GM18870 (cell line): ENCODE measurements around the gene LRR1.
A peak's percentile ranks its signal among the peaks of the same experiment; 100 is the strongest.
"Not testable (repeated sequence)": the region's sequence is repeated elsewhere in the genome, so short reads cannot be mapped to it uniquely, and the experiment has no call there.

Experiments
- ATAC-seq: cut with Tn5 transposase; IDR thresholded peaks from one replicate; pipeline ENCODE4 v1.9.1; 2021; ENCODE audit warnings: moderate library complexity; ENCODE audit not compliant: unreplicated experiment

Gene LRR1

DNA sequence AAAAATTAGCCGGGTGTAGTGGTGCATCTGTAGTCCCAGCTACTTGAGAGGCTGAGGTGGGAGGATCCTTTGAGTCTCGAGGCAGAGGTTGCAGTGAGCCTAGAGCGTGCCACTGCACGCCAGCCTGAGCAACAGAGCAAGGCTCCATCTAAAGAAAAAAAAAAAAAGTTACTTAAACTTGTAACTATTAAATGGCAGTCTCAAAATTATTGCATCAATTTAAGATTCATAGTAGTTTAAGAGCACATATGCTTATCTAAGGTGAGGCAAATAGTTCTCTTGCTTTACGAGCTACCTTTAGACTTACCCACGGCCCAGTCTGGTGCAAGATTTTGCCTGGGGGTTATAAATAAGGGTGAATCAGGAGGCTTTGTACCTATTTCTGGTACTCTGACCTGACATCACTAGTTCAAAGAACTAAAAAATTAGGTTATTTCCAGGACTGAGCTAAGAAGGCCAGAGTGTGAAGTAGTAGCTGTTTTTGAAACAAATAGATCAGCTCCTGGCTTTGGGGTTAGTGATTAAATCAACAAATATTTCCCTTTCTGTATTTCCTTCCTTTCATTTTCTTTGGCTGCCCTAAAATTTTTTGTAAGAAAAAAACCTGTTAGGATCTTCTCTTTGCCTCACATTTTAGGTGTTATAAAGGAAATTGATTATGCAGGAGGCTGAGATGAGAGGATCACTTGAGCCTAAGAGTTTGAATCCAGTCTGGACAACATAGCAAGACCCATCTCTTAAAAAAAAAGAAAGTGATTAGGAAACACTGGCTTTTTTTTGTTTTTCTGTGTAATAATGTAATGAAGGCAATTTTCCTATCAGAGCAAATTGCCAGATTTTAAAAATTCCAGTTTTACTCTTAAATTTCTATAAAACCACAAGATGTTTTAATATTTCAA lies 25.4 kb downstream of the LRR1 start:
- no peak for ATAC-seq

DNA sequence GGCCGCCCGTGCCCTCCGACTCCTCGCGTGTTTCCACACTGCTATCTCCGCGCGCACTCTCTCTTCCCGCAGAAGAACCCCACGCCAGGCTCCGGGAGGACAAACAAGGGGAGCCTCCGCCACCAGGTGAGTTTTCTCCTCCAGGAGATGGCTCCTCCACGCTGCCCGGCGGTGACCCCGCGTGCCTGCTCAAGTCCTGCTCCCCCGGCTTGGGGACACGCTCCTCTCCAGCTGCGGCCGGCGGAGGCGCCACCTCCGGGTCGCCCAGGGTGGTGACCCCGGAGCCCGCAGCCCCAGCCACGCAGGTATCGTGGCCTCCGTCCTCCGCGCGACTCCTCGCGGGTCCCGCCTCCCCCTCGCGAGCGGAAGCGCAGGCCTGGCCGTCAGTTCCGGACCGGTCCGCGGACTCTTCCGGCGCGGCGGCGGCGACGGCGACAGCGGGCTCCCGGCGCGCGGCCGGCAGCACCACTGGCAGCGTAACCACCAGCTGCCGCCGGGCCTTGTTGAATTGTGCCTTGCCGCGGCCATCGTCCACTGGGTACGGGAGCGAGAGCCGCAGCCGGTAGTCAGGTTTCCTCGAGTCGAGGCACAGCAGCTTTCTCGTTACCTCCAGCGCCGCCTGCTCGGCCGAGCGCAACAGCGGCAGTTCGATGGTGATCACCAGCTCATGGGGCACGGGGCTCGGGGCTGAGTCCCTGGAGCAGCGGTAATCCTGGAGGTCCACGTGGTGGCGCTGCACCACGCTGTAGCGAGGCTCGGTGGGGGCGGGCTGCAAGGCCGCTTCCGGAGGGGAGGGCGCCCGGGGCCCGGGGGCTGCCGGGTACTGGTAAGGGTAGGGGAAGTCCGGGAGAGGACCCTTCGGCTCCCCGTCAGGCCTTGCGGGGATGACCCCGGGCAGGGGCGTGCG lies 35.2 kb downstream of the LRR1 start:
- peak; percentile 71 for ATAC-seq

DNA sequence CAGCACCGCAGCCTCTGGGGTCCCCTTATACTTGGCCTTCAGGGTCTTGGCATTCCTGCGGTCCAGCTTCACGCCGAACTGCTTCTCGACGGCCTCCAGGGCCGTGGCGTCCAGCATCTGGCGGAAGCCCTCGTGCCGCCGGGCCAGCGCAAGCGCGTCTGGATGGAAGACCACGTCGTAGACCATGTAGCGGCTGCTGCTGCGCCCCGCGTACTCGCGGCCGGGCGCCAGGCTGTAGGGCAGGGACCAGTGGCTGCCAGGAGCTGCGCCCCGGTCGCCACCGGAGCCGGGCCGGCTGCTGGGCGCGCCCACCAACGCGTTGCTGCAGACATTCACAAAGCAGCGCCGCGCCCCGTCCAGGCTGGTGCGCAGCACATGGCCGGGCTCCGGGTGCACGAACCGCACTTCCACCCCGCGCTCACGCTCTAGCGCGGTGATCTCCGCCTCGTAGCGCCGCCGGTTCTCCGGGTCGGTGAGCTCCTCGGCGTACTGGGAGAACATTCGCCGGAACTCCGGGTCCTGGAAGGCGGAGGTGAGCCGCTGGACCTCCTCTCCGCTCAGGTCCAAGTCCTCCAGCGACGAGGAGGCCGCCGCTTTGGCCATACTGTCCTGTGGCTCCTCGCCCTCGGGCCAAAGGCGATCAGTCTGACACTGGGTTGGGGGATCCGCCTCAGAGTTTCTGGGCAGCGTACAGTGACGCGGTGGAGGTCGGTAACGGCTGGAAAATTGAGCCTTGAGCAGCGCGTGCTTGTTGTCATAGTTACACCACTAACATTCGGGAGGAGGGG lies 36.0 kb downstream of the LRR1 start, which contains the start of gene DNAAF2:
DNAAF2 (minus strand) TSS at position 698 of the 788 bp plus-strand sequence; CDS start at position 603, 95 bp downstream.
- ATAC-seq = peak; percentile 27

DNA sequence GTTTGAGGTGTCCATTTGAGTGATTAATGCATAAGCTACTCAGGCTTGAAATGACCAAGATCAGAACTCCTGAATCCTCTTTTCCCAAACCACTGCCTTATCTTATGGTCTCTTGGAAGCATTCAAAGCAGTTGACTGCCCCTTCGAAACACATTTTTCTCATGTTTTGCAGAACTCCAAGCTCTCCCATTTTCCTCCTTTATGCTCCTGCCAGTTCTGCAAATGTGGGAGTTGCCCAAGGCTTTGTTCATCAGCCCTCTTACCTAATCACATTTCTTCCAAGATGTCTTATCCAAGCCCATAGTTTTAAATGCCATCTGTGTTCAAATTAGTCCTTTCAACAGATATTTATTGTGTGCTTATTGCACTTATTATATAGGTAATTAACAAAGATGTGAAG lies 38.1 kb downstream of the LRR1 start:
- ATAC-seq = no peak

DNA sequence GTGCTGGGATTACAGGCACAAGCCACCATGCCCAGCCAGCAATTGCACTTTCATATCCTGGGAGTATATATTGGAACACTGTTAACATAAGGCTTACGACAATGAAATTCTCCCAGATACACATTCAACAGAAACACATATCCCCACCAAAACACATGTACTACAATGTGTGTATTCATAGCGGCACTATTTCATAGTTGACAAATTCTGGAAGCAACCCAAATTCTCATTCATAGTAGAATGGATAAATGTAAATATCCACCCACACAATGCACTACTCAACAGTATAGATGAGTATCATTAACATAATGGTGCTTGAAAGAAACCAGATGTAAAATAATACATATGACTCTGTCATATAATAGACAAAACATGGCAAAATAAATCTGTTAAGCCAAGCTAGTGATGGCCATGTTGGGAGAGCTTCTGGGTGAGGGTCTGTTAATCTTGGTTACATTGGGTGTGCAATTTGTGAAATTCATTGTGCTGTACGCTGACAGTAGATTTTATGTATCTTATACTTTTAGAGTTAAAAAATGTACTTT lies 38.9 kb downstream of the LRR1 start:
- no peak for ATAC-seq

DNA sequence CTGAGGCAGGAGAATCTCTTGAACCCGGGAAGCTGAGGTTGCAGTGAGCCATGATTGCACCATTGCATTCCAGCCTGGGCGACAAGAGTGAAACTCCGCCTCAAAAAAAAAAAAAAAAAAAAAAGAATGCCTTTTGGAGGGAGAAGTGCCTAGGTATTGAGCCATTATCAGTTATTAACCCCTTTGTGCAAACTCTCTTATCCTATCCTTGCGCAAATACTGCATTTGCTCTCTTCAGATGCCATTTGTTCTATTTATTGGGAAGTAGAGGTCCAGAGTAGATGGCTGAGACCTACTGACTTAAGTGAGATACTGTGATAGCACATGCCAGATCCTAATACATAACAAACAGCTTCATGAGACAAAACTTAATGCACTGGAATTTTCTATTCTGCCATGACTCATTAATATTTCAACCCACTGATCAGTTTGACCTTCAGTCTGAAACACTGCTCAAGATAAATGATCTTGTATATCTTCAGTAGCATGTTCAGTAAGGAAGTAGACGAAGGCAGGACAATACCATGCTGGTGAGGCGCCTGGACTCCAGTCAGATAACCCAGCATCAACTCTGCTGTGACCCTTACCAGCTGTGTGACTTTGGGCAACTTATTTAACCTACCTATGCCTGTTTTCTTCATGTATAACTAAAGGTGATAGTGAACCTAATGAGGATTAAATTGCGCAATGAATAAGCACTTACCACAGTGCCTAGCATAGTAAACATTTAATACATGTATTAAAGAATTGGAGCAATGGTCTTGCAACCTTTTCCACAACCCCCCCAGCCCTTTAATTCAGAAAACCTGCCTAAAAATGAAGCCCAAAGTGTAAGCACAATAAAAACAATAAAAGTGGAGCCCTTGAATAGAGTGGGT lies 42.0 kb downstream of the LRR1 start:
- ATAC-seq = no peak

DNA sequence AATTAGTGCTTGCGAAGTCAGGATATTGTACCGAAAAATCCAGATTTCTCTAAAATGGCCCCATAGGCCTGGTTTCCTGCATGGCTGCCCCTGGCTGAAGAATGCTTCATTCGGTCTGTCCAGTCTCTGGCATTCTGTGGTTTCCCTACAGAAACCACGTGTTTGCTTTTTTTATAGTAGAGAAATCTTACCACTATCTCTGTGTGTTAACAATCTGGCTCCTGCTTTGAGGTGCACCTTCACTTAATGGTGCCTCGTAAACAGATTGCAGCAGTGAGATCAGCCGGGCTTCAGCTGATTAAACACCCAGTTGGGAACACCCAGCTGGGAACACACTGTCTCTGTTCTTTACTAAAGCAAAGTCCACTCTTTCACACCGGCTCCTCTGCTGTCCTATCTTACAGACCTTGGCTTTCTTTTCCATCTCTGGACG lies 43.0 kb downstream of the LRR1 start:
- no peak for ATAC-seq

DNA sequence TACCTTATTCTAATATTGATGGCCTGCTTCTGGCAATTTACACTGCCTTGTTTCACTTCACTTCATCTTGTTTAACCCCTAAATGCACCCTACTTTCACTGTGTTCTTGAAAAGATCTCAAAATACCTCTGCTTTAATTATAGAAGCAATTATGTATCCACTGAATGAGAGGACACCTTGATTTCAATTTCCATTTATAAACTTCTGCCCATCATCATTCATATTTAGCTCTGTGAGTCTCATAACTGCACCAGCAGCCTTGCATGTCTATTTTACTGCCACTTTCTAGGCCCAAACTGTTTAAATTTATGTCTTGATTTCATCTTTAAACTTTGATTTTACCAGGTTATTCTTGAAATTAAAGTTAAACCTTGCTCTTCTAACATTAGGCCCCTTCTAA lies 43.4 kb downstream of the LRR1 start:
- no peak for ATAC-seq

DNA sequence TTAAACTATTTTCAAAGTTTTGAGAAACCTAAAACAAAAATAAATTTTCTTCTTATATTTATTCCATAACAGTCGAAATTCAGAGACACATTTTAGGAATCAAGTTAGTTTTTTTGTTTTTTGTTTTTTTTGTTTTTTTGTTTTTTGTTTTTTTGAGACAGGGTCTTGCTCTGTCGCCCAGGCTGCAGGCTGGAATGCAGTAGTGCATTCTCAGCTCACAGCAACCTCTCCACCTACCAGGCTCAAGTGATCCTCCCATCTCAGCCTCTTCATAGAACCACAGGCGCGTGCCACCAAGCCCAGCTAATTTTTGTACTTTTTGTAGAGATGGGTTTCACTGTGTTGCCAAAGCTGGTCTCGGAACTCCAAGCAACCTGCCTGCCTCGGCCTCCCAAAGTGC lies 54.8 kb downstream of the LRR1 start:
- ATAC-seq = no peak

DNA sequence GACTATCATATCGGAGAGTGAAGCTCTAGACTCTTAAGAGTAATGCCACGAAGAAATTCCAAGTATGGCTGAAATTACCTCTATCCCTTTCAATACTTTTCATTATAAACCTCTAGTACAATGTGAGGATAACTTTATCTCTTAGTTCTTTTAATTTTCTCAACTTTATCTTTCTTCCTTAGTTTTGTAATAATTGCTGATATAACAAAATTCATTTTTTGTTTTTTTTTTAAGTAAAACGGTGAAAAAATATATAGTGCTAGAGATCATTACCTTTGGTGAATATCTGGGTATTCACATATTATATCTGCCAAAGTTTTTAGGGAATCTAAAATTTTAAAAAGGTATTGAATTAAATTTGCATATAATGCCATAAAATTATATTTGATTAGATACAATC lies 55.8 kb downstream of the LRR1 start:
- ATAC-seq = no peak

DNA sequence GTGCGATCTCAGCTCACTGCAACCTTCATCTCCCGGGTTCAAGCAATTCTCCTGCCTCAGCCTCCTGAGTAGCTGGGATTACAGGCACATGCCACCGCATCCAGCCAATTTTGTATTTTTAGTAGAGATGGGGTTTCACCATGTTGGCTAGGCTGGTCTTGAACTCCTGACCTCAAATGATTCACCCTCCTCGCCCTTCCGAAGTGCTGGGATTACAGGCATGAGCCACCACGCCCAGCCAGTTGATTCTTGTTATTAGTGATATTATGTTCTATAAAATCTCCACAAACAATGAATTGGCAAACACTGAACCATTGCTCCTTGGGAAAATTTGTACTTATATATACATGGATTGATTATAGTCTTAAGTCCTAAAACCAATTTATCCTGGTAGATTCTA lies 58.8 kb downstream of the LRR1 start:
- ATAC-seq = not testable (repeated sequence)

DNA sequence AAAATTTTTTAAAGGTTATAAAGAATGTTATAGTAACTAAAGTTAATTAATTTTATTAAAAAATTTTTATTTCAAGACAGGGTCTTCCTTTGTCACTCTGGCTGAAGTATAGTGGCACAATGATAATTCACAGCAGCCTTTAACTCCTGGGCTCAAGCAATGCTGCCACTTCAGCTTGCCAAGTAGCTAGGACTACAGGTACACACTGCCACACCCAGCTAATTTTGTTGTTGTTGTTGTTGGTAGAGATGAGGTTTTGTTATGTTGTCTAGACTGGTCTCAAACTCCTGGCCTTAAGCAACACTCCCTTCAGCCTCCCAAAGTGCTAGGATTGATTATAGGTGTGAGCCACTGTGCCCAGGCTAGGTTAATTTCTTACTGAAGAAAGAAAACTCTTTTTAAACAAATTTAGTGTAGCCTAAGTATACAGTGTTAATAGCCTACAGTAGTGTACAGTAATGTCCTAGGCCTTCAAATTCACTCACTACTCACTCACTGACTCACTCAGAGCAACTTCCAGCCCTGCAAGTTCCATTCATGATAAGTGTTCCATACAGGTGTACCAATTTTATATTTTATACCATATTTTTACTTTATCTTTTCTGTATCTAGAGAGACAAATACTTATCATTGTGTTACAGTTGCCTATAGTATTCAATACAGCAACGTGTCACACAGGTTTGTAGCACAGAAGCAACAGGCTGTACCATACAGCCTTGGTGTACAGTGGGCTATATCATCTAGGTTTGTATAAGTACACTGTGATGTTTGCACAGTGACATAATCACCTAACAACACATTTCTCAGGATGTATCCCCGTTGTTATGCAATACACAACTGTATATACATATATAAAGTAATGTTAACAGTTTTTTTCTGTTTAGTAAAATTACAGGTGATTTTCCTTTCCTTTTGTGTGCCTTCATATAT lies 61.1 kb downstream of the LRR1 start:
- no peak for ATAC-seq
